K562 (cell line): ENCODE data around the gene WWOX. TPM values are rescaled to one million over a fixed set of nuclear protein-coding genes. Genes with fewer than 3 reads are reported as not detected.

Experiments
- SMAD4 ChIP-seq: fragments of 250-450 bp; sonication (Bioruptor Pico); conservative IDR thresholded peaks from 2 replicates; pipeline ENCODE4 v1.8.0; 2021; ENCODE audit warnings: inconsistent platforms, mild to moderate bottlenecking, moderate library complexity
- polyA plus RNA-seq, 8 experiments: library from polyadenylated mRNA; depleted of rRNA in 4 of 8; stranded (reverse) in 5 of 8; unstranded in 3 of 8; fragments of >200 nt; fragmentation: Nextera tagmentation in 2 of 8; fragmentation: Illumina TruSeq in 1 of 8; extraction: Ambion mirVana in 2 of 8; extraction: Trizol in 1 of 8; gene quantifications; 2 replicates each; pipeline versions ENCODE4 v1.2.1 to v1.2.3, GENCODE V29; 2011 to 2014; ENCODE audit warnings: inconsistent platforms in 1 of 8, missing spikeins in 1 of 8
- total RNA-seq, 7 experiments: library from RNA; depleted of rRNA in 6 of 7; stranded (reverse); fragments of >200 nt in 6 of 7; fragmentation: Illumina TruSeq in 2 of 7; extraction: Trizol in 2 of 7; gene quantifications; 2 replicates each; pipeline versions ENCODE4 v1.2.1 to v1.2.3, GENCODE V29; 2011 to 2021; ENCODE audit warnings: low replicate concordance in 1 of 7
- TF ChIP-seq, protein P1 (sequence below): fragments of 450-650 bp; IDR thresholded peaks from 2 replicates; pipeline ENCODE4 v1.6.1; 2016; ENCODE audit warnings: mild to moderate bottlenecking, moderate library complexity
- TF ChIP-seq, protein P2 (sequence below): fragments of 450-650 bp; IDR thresholded peaks from 2 replicates; pipeline ENCODE4 v1.6.1; 2016; ENCODE audit warnings: antibody characterized with exemption

Gene WWOX
- total and polyA plus RNA-seq, 9 of the 15 experiments (the other 6 are each of a cell fraction or from before 2014, with no cell fraction given), result 1.6 to 22.7 (median 8.1) TPM

GRCh38 chr16:79049040-79049439, 949.6 kb downstream of the WWOX start (continued):
- TF ChIP-seq, protein P1, sequence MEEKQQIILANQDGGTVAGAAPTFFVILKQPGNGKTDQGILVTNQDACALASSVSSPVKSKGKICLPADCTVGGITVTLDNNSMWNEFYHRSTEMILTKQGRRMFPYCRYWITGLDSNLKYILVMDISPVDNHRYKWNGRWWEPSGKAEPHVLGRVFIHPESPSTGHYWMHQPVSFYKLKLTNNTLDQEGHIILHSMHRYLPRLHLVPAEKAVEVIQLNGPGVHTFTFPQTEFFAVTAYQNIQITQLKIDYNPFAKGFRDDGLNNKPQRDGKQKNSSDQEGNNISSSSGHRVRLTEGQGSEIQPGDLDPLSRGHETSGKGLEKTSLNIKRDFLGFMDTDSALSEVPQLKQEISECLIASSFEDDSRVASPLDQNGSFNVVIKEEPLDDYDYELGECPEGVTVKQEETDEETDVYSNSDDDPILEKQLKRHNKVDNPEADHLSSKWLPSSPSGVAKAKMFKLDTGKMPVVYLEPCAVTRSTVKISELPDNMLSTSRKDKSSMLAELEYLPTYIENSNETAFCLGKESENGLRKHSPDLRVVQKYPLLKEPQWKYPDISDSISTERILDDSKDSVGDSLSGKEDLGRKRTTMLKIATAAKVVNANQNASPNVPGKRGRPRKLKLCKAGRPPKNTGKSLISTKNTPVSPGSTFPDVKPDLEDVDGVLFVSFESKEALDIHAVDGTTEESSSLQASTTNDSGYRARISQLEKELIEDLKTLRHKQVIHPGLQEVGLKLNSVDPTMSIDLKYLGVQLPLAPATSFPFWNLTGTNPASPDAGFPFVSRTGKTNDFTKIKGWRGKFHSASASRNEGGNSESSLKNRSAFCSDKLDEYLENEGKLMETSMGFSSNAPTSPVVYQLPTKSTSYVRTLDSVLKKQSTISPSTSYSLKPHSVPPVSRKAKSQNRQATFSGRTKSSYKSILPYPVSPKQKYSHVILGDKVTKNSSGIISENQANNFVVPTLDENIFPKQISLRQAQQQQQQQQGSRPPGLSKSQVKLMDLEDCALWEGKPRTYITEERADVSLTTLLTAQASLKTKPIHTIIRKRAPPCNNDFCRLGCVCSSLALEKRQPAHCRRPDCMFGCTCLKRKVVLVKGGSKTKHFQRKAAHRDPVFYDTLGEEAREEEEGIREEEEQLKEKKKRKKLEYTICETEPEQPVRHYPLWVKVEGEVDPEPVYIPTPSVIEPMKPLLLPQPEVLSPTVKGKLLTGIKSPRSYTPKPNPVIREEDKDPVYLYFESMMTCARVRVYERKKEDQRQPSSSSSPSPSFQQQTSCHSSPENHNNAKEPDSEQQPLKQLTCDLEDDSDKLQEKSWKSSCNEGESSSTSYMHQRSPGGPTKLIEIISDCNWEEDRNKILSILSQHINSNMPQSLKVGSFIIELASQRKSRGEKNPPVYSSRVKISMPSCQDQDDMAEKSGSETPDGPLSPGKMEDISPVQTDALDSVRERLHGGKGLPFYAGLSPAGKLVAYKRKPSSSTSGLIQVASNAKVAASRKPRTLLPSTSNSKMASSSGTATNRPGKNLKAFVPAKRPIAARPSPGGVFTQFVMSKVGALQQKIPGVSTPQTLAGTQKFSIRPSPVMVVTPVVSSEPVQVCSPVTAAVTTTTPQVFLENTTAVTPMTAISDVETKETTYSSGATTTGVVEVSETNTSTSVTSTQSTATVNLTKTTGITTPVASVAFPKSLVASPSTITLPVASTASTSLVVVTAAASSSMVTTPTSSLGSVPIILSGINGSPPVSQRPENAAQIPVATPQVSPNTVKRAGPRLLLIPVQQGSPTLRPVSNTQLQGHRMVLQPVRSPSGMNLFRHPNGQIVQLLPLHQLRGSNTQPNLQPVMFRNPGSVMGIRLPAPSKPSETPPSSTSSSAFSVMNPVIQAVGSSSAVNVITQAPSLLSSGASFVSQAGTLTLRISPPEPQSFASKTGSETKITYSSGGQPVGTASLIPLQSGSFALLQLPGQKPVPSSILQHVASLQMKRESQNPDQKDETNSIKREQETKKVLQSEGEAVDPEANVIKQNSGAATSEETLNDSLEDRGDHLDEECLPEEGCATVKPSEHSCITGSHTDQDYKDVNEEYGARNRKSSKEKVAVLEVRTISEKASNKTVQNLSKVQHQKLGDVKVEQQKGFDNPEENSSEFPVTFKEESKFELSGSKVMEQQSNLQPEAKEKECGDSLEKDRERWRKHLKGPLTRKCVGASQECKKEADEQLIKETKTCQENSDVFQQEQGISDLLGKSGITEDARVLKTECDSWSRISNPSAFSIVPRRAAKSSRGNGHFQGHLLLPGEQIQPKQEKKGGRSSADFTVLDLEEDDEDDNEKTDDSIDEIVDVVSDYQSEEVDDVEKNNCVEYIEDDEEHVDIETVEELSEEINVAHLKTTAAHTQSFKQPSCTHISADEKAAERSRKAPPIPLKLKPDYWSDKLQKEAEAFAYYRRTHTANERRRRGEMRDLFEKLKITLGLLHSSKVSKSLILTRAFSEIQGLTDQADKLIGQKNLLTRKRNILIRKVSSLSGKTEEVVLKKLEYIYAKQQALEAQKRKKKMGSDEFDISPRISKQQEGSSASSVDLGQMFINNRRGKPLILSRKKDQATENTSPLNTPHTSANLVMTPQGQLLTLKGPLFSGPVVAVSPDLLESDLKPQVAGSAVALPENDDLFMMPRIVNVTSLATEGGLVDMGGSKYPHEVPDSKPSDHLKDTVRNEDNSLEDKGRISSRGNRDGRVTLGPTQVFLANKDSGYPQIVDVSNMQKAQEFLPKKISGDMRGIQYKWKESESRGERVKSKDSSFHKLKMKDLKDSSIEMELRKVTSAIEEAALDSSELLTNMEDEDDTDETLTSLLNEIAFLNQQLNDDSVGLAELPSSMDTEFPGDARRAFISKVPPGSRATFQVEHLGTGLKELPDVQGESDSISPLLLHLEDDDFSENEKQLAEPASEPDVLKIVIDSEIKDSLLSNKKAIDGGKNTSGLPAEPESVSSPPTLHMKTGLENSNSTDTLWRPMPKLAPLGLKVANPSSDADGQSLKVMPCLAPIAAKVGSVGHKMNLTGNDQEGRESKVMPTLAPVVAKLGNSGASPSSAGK, result no peak
- TF ChIP-seq SMAD4, result no peak
- TF ChIP-seq, protein P2, sequence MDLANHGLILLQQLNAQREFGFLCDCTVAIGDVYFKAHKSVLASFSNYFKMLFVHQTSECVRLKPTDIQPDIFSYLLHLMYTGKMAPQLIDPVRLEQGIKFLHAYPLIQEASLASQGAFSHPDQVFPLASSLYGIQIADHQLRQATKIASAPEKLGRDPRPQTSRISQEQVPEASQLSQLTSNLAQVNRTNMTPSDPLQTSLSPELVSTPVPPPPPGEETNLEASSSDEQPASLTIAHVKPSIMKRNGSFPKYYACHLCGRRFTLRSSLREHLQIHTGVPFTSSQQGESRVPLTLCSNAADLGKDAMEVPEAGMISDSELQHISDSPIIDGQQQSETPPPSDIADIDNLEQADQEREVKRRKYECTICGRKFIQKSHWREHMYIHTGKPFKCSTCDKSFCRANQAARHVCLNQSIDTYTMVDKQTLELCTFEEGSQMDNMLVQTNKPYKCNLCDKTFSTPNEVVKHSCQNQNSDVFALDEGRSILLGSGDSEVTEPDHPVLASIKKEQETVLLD, result no peak
